ENCODE data around the gene GNA14.

The GNA14 gene

GRCh38 chr9:77384406-77384805 lies 263.7 kb downstream of the GNA14 start:
- DNase-seq: no peak

DNA sequence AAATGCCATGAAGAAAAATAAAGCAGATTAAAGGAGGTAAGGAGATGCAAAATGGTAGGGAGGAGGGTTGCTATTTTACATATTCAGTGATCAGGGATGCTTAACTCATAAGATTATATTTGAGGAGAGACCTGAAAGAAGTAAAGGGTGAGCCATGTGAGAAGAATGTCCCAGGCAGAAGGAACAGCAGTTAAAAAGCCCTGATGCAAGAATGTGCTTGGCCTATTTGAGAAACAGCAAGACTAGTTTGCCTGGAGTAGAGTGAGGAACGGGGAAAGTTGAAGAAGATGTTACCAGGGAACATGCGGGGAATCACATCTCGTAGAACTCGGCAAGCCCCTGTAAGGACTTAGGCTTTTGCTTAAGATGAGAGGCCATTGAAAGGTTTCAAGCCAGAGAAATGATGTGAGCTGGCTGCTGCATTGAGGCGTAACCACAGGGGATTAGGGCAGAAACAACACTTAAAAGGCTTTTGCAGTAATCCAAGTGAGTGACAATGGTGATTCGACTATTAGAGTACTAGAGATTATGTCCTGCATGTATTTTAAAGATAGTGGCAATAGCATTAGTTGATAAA lies 272.1 kb downstream of the GNA14 start:
- DNase-seq: no peak

GRCh38 chr9:77374266-77374665 lies 273.9 kb downstream of the GNA14 start:
- DNase-seq: no peak
